ENCODE data around the gene SEL1L.
A peak's percentile ranks its signal among the peaks of the same experiment; 100 is the strongest.

Gene SEL1L

GRCh38 chr14:81511111-81511904, 22.3 kb downstream of the SEL1L start:
- no peaks in the 10 kb centered on the region for H3K27me3 ChIP-seq (ENCODE audit: control insufficient read depth in 1 of 2, insufficient read depth in 2 of 2, low read length in 2 of 2)
- H3K4me1 ChIP-seq (ENCODE audit: control insufficient read depth in 1 of 2, insufficient read depth in 2 of 2, low read length in 2 of 2) = peaks cover 26 to 27% of the 10 kb centered on the region in 2 donors
- H3K9ac ChIP-seq (ENCODE audit: low read depth in 1 of 2, low read length in 2 of 2) = no peak overlapping the region
- H3K36me3 ChIP-seq (ENCODE audit: control insufficient read depth in 1 of 2, insufficient read depth in 2 of 2, low read length in 2 of 2) = peaks cover 6 to 35% of the 10 kb centered on the region in 2 donors
- H3K9me3 ChIP-seq (ENCODE audit: control insufficient read depth in 1 of 2, low read length in 2 of 2) = no peaks in the 10 kb centered on the region
- H3K4me3 ChIP-seq (ENCODE audit: low read depth in 1 of 2, low read length in 2 of 2) = no peak overlapping the region
- no peak overlapping the region for H3K27ac ChIP-seq (ENCODE audit: low read depth, low read length)

- peaks cover 10 to 39% of the 10 kb centered on the region in 2 donors for H3K36me3 ChIP-seq (ENCODE audit: control insufficient read depth in 1 of 2, insufficient read depth in 2 of 2, low read length in 2 of 2)
- no peak overlapping the region for H3K4me3 ChIP-seq (ENCODE audit: low read depth in 1 of 2, low read length in 2 of 2)
- H3K9me3 ChIP-seq (ENCODE audit: control insufficient read depth in 1 of 2, low read length in 2 of 2) = no peaks in the 10 kb centered on the region
- H3K4me1 ChIP-seq (ENCODE audit: control insufficient read depth in 1 of 2, insufficient read depth in 2 of 2, low read length in 2 of 2) = peaks cover 30 to 33% of the 10 kb centered on the region in 2 donors
- peak overlapping the region in 1 of 2 donors; percentile 18 for H3K9ac ChIP-seq (ENCODE audit: low read depth in 1 of 2, low read length in 2 of 2)
- no peak overlapping the region for H3K27ac ChIP-seq (ENCODE audit: low read depth, low read length)
- H3K27me3 ChIP-seq (ENCODE audit: control insufficient read depth in 1 of 2, insufficient read depth in 2 of 2, low read length in 2 of 2) = no peaks in the 10 kb centered on the region
Observed at GRCh38 chr14:81509838-81510452, 23.7 kb downstream of the SEL1L start.

- H3K9ac ChIP-seq (ENCODE audit: low read depth in 1 of 2, low read length in 2 of 2) = no peak overlapping the region
- no peak overlapping the region for H3K27ac ChIP-seq (ENCODE audit: low read depth, low read length)
- no peak overlapping the region for H3K4me3 ChIP-seq (ENCODE audit: low read depth in 1 of 2, low read length in 2 of 2)
- H3K4me1 ChIP-seq (ENCODE audit: control insufficient read depth in 1 of 2, insufficient read depth in 2 of 2, low read length in 2 of 2) = peaks cover 30 to 33% of the 10 kb centered on the region in 2 donors
- H3K9me3 ChIP-seq (ENCODE audit: control insufficient read depth in 1 of 2, low read length in 2 of 2) = no peaks in the 10 kb centered on the region
- peaks cover 15 to 43% of the 10 kb centered on the region in 2 donors for H3K36me3 ChIP-seq (ENCODE audit: control insufficient read depth in 1 of 2, insufficient read depth in 2 of 2, low read length in 2 of 2)
- H3K27me3 ChIP-seq (ENCODE audit: control insufficient read depth in 1 of 2, insufficient read depth in 2 of 2, low read length in 2 of 2) = no peaks in the 10 kb centered on the region
Observed at GRCh38 chr14:81509321-81509720, 24.3 kb downstream of the SEL1L start.

- Histone ChIP-seq H3K27me3 (ENCODE audit: control insufficient read depth in 1 of 2, insufficient read depth in 2 of 2, low read length in 2 of 2) (no peaks in the 10 kb centered on the region), H3K27ac (ENCODE audit: low read depth, low read length) (no peak overlapping the region), H3K4me1 (ENCODE audit: control insufficient read depth in 1 of 2, insufficient read depth in 2 of 2, low read length in 2 of 2) (peaks cover 25 to 28% of the 10 kb centered on the region in 2 donors), H3K36me3 (ENCODE audit: control insufficient read depth in 1 of 2, insufficient read depth in 2 of 2, low read length in 2 of 2) (peaks cover 20 to 56% of the 10 kb centered on the region in 2 donors), H3K4me3 (ENCODE audit: low read depth in 1 of 2, low read length in 2 of 2) (no peak overlapping the region), H3K9ac (ENCODE audit: low read depth in 1 of 2, low read length in 2 of 2) (no peak overlapping the region), H3K9me3 (ENCODE audit: control insufficient read depth in 1 of 2, low read length in 2 of 2) (no peaks in the 10 kb centered on the region)
Observed at GRCh38 chr14:81506487-81506886, 27.2 kb downstream of the SEL1L start.

- H3K27ac ChIP-seq (ENCODE audit: low read depth, low read length) = no peak overlapping the region
- peaks cover 31 to 65% of the 10 kb centered on the region in 2 donors for H3K36me3 ChIP-seq (ENCODE audit: control insufficient read depth in 1 of 2, insufficient read depth in 2 of 2, low read length in 2 of 2)
- H3K9me3 ChIP-seq (ENCODE audit: control insufficient read depth in 1 of 2, low read length in 2 of 2) = no peaks in the 10 kb centered on the region
Observed at GRCh38 chr14:81504864-81505263, 28.8 kb downstream of the SEL1L start.

GRCh38 chr14:81485781-81486180, 47.9 kb downstream of the SEL1L start:
- Histone ChIP-seq H3K36me3 (ENCODE audit: control insufficient read depth in 1 of 2, insufficient read depth in 2 of 2, low read length in 2 of 2) (peaks cover 39 to 71% of the 10 kb centered on the region in 2 donors), H3K27me3 (ENCODE audit: control insufficient read depth in 1 of 2, insufficient read depth in 2 of 2, low read length in 2 of 2) (no peaks in the 10 kb centered on the region), H3K4me1 (ENCODE audit: control insufficient read depth in 1 of 2, insufficient read depth in 2 of 2, low read length in 2 of 2) (no peaks in the 10 kb centered on the region), H3K4me3 (ENCODE audit: low read depth in 1 of 2, low read length in 2 of 2) (no peak overlapping the region), H3K9ac (ENCODE audit: low read depth in 1 of 2, low read length in 2 of 2) (no peak overlapping the region), H3K27ac (ENCODE audit: low read depth, low read length) (no peak overlapping the region), H3K9me3 (ENCODE audit: control insufficient read depth in 1 of 2, low read length in 2 of 2) (no peaks in the 10 kb centered on the region)

More at GRCh38 chr14:81504864-81505263, 28.8 kb downstream of the SEL1L start:
- Histone ChIP-seq H3K9ac (ENCODE audit: low read depth in 1 of 2, low read length in 2 of 2) (no peak overlapping the region), H3K27me3 (ENCODE audit: control insufficient read depth in 1 of 2, insufficient read depth in 2 of 2, low read length in 2 of 2) (no peaks in the 10 kb centered on the region), H3K4me3 (ENCODE audit: low read depth in 1 of 2, low read length in 2 of 2) (no peak overlapping the region), H3K4me1 (ENCODE audit: control insufficient read depth in 1 of 2, insufficient read depth in 2 of 2, low read length in 2 of 2) (peaks cover 17 to 18% of the 10 kb centered on the region in 2 donors)

- Histone ChIP-seq H3K27me3 (ENCODE audit: control insufficient read depth in 1 of 2, insufficient read depth in 2 of 2, low read length in 2 of 2) (no peaks in the 10 kb centered on the region), H3K36me3 (ENCODE audit: control insufficient read depth in 1 of 2, insufficient read depth in 2 of 2, low read length in 2 of 2) (peaks cover 42 to 74% of the 10 kb centered on the region in 2 donors), H3K27ac (ENCODE audit: low read depth, low read length) (no peak overlapping the region), H3K9me3 (ENCODE audit: control insufficient read depth in 1 of 2, low read length in 2 of 2) (no peaks in the 10 kb centered on the region), H3K9ac (ENCODE audit: low read depth in 1 of 2, low read length in 2 of 2) (no peak overlapping the region), H3K4me1 (ENCODE audit: control insufficient read depth in 1 of 2, insufficient read depth in 2 of 2, low read length in 2 of 2) (no peaks in the 10 kb centered on the region), H3K4me3 (ENCODE audit: low read depth in 1 of 2, low read length in 2 of 2) (no peak overlapping the region)
Observed at GRCh38 chr14:81485372-81485771, 48.3 kb downstream of the SEL1L start.

GRCh38 chr14:81484120-81484519, 49.5 kb downstream of the SEL1L start:
- Histone ChIP-seq H3K4me3 (ENCODE audit: low read depth in 1 of 2, low read length in 2 of 2) (no peak overlapping the region), H3K36me3 (ENCODE audit: control insufficient read depth in 1 of 2, insufficient read depth in 2 of 2, low read length in 2 of 2) (peaks cover 39 to 68% of the 10 kb centered on the region in 2 donors)

GRCh38 chr14:81480741-81481140, 52.9 kb downstream of the SEL1L start:
- Histone ChIP-seq H3K27ac (ENCODE audit: low read depth, low read length) (no peak overlapping the region), H3K4me3 (ENCODE audit: low read depth in 1 of 2, low read length in 2 of 2) (no peak overlapping the region), H3K27me3 (ENCODE audit: control insufficient read depth in 1 of 2, insufficient read depth in 2 of 2, low read length in 2 of 2) (no peaks in the 10 kb centered on the region), H3K9ac (ENCODE audit: low read depth in 1 of 2, low read length in 2 of 2) (no peak overlapping the region), H3K36me3 (ENCODE audit: control insufficient read depth in 1 of 2, insufficient read depth in 2 of 2, low read length in 2 of 2) (peaks cover 32 to 72% of the 10 kb centered on the region in 2 donors), H3K4me1 (ENCODE audit: control insufficient read depth in 1 of 2, insufficient read depth in 2 of 2, low read length in 2 of 2) (peaks cover 0 to 6% of the 10 kb centered on the region in 2 donors), H3K9me3 (ENCODE audit: control insufficient read depth in 1 of 2, low read length in 2 of 2) (no peaks in the 10 kb centered on the region)

More at GRCh38 chr14:81484120-81484519, 49.5 kb downstream of the SEL1L start:
- Histone ChIP-seq H3K27ac (ENCODE audit: low read depth, low read length) (no peak overlapping the region), H3K27me3 (ENCODE audit: control insufficient read depth in 1 of 2, insufficient read depth in 2 of 2, low read length in 2 of 2) (no peaks in the 10 kb centered on the region), H3K9me3 (ENCODE audit: control insufficient read depth in 1 of 2, low read length in 2 of 2) (no peaks in the 10 kb centered on the region), H3K9ac (ENCODE audit: low read depth in 1 of 2, low read length in 2 of 2) (no peak overlapping the region), H3K4me1 (ENCODE audit: control insufficient read depth in 1 of 2, insufficient read depth in 2 of 2, low read length in 2 of 2) (no peaks in the 10 kb centered on the region)

- Histone ChIP-seq H3K27me3 (ENCODE audit: control insufficient read depth in 1 of 2, insufficient read depth in 2 of 2, low read length in 2 of 2) (no peaks in the 10 kb centered on the region), H3K9me3 (ENCODE audit: control insufficient read depth in 1 of 2, low read length in 2 of 2) (no peaks in the 10 kb centered on the region), H3K27ac (ENCODE audit: low read depth, low read length) (peak overlapping the region; percentile 1), H3K4me1 (ENCODE audit: control insufficient read depth in 1 of 2, insufficient read depth in 2 of 2, low read length in 2 of 2) (peaks cover 0 to 11% of the 10 kb centered on the region in 2 donors), H3K36me3 (ENCODE audit: control insufficient read depth in 1 of 2, insufficient read depth in 2 of 2, low read length in 2 of 2) (peaks cover 26 to 61% of the 10 kb centered on the region in 2 donors), H3K4me3 (ENCODE audit: low read depth in 1 of 2, low read length in 2 of 2) (no peak overlapping the region), H3K9ac (ENCODE audit: low read depth in 1 of 2, low read length in 2 of 2) (no peak overlapping the region)
Observed at GRCh38 chr14:81478446-81478845, 55.2 kb downstream of the SEL1L start.
